Activated CD8-positive, alpha-beta memory T cell treated with anti-CD3 and anti-CD28 coated beads for 48 hours (primary cell): ENCODE measurements around the gene SH2D1B.
"Not testable (repeated sequence)": the region's sequence is repeated elsewhere in the genome, so short reads cannot be mapped to it uniquely, and the experiment has no call there.

Source experiments
- DNase-seq, 3 experiments: peaks; one replicate each; pipeline ENCODE4 v3.0.0-alpha.2; 2020; ENCODE audit warnings: low read depth in 2 of 3, low spot score in 2 of 3

Gene SH2D1B, protein sequence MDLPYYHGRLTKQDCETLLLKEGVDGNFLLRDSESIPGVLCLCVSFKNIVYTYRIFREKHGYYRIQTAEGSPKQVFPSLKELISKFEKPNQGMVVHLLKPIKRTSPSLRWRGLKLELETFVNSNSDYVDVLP

DNA sequence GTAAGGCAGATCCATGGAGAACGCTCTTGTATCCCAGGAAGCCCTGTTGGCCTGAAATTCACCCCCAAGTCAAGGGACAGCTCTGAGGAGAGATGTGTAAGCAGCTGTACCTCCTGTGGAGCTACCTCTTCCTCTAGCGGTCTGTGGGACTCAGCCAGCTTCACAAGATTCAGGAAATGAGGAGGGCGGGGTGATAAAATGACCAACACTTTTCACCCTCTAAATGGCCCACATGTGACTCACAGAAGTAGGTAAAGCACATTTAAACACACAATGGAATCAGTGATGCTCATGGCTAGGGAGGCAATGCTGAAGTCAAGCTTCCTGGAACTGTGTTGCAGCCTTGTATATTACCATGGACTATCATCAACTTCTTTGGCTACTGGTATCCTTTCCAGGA is at the start of gene SH2D1B:
TSS of gene SH2D1B (minus strand) at position 135 of the 400 bp plus-strand sequence. CDS start at position 15, 120 bp downstream.
- DNase-seq, result no peak

DNA sequence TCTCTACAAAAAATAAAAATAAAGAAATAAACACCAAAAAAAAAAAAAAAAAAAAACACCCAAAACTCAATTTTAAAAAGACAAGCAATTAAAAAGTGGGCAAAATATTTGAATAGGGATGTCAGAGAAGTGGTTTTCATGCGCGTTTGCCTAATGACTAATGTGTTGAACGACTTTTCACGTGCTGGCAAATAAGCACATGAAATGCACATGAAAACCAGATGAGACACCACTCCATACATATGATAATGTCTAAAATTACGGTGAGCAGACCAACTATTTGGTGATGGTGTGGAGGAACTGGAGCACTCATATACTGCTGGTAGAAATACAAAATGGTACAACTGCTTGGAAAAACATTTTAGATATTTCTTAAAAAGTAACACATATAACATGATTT is 46.3 kb upstream of the SH2D1B start:
- no peak for DNase-seq

DNA sequence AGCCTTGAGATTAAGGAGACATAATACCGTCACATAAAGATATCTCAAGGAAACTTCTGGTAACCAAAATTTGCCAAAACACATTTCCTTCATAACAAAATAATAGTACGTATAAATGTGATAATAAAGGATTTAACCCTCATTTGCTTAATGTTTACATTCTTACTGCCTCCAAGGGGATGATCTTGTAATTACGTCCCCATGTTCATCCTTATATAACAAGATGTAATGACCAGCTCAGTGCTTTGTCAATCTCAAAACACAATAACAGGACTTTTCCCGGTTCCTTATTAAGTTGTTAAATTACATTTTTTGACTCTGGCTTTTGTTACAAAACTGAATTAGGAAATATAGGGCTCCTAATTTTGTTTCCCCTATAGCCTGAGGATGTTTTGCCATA is 44.4 kb upstream of the SH2D1B start:
- DNase-seq, result no peak

DNA sequence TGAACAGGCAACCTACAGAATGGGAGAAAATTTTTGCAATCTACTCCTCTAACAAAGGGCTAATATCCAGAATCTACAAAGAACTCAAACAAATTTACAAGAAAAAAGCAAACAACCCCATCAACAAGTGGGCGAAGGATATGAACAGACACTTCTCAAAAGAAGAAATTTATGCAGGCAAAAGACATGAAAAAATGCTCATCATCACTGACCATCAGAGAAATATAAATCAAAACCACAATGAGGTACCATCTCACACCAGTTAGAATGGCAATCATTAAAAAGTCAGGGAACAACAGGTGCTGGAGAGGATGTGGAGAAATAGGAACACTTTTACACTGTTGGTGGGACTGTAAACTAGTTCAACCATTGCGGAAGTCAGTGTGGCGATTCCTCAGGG is 42.4 kb upstream of the SH2D1B start:
- not testable (repeated sequence) for DNase-seq

DNA sequence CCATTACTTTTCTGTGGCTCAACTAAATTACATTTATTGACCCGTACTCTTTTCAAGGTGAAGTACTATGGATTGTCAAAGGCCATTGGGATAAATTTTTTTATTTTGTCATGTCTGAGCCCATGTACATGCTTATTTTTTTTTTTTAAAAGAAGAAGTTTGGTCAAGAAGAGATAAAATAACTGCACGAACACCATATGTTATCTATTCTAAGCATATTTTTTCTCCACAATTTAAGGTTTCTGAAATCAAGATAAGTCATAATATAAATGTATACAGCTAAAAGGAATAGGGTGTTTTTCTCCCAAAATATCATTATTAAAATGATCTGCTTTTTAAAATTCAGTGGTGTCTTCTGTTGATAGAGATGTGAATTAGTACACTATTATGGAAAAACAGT is 35.0 kb upstream of the SH2D1B start:
- DNase-seq, result no peak

DNA sequence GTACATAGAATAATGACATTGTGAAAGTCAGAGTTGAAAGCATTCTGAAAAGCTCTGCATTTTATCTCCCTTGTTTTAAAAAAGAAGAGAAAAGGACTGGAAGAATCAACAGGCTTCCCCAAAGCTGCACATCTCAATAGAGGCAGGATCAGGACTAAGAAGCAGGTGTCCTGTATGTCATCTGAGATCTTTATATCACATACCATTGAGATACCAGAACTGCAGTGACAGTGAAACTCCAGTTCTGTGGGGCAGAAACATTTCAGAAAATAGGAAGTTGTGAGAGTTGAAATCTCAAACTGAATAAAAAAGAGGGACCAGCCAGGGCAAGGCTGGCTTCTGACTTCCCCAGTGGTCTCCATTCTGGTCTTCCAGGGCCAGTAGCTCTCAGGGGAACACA is 33.0 kb upstream of the SH2D1B start:
- no peak for DNase-seq

DNA sequence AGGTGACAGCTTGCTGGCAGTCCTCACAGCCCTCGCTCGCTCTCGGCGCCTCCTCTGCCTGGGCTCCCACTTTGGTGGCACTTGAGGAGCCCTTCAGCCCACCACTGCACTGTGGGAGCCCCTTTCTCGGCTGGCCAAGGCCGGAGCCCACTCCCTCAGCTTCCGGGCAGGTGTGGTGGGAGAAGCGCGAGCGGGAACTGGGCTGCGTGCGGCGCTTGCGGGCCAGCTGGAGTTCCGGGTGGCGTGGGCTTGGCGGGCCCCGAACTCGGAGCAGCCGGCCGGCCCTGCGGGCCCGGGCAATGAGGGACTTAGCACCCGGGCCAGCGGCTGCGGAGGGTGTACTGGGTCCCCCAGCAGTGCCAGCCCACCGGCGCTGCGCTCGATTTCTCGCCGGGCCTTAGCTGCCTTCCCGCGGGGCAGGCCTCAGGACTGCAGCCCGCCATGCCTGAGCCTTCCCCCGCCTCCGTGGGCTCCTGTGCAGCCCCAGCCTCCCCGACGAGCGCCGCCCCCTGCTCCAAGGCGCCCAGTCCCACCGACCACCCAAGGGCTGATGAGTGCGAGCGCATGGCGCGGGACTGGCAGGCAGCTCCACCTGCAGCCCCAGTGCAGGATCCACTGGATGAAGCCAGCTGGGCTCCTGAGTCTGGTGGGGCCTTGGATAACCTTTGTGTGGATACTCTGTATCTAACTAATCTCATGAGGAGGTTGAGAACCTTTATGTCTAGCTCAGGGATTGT is 21.2 kb upstream of the SH2D1B start:
- DNase-seq, result not testable (repeated sequence)

DNA sequence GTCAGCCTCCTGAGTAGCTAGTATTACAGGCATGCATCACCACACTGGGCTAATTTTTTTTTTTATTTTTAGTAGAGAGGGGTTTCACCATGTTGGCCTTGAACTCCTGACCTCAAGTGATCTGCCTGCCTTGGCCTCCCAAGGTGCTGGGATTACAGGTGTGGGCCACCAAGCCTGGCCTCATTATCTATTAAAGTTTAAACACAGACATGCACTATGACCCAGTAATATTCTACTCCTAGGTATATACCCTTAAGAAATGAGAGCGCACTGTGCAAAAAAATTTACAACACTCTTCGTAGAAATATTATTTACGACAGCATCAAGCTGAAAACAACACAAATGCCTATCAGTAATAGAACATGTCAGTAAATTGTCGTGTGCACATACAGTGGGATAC is 18.6 kb upstream of the SH2D1B start:
- DNase-seq, result no peak

DNA sequence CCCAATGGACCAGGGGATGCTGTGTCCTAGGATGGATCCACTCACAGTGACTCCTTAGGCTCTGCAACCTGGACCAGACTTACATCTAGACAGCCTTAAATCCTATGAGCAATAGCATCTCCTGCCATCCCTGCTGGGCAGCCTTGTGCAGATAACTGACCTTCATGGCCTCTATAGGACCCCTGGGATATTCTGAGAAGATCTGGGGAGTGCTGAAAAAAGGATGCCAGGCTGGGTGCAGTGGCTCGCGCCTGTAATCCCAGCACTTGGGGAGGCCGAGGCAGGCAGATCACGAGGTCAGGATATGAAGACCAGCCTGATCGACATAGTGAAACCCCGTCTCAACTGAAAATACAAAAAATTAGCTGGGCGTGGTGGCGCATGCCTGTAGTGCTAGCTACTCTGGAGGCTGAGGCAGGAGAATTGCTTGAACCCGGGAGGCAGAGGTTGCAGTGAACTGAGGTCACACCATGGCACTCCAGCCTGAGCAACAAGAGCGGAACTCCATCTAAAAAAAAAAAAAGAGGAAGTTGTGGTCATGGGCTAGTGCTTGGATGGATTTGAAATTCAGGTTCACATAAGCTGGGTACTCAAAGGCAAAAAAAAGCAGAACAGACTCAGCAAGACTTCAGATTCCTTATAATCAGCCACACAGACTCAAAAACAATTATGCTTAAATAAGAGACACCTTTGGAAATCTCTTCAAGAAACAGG is 10.9 kb upstream of the SH2D1B start:
- no peak for DNase-seq

DNA sequence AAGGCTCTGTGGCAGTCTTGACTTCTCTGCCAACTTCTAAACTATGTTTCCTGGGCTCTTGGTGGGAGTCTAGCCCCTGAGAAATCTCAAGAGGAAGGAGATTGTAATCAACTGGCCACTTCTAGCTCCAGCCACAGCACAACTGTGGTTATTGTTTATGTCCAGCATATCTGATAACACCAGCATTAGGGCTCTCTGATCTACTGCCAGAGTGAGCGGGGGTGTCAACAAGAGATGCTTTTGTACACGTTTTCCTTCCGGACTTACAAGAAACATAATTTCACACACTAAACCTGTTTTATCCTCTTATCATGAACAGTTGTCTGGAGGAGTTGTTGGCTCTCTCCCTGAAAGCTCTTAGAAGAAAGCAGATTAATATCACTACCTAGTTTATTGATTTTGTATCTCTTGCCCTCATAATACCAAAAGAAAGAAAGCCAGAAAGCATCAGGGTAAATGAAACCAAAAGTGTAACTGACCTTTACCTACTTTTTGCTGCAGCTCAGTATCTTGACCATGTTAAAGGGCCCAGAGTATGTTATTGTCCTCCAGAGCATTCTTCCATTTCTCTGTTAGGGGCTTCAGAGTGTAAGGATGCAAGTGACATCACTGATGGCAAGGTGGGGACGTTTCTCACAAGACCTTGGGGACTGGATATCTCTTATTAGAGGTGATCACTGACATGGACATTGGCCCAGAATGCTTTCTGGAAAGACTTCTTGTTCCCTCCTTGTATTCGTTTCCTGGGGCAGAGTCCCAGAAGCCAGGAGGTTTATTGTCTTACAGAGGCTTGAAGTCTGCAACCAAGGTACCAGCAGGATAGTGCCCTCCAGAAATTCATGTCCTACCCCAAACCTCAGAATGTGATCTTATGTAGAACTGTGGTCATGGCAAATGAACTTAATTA is 9.6 kb upstream of the SH2D1B start:
- no peak for DNase-seq

DNA sequence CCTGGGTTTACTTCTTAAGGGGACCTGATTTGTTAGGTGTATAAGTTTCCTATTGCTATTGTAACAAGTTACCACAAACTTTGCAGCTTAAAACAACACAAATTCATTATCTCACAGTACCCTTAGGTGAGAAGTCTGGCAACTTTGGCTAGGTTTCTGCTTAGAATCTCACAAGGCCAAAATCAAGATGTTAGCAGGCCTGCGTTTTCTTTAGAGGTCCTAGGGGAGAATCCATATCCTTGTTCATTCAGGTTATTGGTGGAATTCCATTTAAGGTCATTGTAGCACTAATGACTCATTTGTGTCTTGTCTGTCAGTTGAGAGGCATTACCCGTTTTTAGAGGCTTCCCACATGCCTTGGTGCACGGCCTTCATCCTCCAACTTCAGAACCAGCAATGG is 8.2 kb upstream of the SH2D1B start:
- no peak for DNase-seq

DNA sequence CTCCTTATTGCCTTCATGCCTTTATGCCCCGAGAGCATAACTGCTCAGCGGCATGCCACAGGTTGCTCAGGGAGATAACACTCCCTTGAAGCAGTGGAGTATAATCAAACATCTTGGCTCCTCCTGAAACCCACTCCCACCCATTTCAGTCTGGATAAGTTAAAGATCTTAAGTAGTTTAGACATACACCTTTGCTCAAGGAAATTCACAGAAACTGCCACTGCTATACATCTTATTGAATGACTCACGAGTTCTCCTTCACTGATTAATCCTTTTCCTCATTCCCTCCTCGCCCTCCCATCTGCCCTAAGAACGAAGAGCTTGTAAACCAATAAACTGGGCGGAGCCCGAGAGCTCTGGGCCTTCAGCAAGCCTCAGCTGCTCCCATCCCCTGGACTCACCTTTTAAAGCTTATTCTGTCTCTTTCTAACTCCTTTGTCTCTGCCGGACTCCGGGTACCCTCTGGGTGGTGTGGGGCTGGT is 7.6 kb upstream of the SH2D1B start:
- DNase-seq, result not testable (repeated sequence)

DNA sequence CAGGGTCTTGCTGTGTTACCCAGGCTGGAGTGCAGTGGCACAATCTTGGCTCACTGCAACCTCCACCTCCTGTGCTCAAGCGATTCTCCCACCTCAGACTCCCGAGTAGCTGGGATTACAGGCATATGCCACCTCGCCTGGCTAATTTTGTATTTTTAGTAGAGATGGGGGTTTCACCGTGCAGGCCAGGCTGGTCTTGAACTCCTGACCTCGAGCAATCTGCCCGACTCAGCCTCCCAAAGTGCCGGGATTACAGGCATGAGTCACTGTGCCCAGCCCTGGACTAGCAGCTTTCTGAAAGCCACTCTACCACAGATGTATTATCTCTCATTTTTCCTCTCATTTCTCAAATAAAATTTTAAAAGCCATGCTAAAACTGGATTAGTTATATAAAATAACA is 6.6 kb upstream of the SH2D1B start:
- DNase-seq, result not testable (repeated sequence)

DNA sequence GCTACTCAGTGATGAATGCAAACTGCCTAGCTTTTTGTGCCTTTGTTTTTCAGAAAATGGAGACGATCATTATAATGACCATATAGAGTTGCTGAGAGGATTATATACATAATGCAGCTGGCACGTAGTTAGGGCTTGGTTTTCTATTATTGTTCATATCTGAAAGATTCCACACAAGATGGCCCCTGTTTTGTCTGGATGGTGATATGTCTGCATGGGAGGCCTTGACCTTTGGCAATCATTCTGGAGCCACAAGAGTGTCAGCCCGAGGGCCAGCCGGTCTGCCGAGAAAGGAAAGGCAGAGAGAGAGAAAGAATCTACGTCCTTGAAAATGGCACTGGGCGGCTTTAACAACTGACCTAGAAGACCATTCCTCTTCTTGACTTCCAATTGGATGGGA is 5.7 kb upstream of the SH2D1B start:
- no peak for DNase-seq

DNA sequence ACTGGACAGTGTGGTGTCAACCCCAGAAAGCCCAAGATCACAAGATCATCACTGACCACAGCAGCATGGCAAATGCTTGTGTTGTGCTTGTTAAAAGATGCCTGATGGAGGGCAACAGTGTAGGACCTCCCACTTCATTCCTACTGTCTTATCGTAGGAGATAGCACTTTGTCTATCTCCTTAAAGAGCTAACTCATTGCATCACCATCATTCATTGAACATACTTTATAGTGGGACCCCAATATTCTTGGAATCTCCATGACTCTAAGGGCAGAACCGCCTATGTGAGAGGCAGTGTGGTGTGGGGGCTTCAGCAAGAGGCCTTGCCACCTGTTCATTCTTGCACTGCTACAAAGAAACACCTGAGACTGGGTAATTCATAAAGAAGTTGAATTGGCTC is 5.0 kb upstream of the SH2D1B start:
- DNase-seq, result no peak

DNA sequence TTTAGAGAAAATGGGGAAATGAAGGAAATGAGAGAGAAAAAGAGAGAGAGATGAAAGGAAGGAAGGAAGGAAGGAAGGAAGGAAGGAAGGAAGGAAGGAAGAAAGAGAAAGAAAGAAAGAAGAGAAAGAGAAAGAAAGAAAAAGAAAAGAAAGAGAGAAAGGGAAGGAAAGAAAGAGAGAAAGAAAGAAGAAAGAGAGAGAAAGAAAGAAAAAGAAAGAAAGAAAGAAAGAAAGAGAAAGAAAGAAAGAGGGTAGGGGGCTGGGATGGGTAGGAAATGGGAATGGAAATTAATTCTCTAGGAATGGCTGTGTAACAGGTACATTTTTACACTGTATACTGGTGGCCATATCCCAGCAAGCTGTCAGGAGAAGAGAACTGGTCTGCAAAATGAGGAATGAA is 4.3 kb upstream of the SH2D1B start:
- no peak for DNase-seq

DNA sequence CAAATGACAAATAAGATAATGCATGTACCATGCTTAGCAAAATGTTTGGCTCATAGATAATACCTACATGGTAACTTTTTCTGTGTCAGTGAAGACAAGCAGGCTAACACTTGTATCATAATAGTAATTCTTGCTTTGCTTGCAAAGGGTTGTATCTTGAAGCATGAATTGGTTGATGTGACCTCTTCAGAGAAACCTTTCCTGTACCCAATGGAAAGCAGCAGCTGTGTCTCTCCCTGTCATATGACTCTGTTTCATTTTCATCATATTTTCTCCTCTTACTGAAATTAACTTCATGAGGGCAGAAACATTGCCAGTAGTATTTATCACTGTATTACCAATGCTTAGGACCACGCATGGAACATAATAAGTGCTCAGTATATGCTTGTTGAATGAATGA is 4.4 kb downstream of the SH2D1B start:
- no peak for DNase-seq

DNA sequence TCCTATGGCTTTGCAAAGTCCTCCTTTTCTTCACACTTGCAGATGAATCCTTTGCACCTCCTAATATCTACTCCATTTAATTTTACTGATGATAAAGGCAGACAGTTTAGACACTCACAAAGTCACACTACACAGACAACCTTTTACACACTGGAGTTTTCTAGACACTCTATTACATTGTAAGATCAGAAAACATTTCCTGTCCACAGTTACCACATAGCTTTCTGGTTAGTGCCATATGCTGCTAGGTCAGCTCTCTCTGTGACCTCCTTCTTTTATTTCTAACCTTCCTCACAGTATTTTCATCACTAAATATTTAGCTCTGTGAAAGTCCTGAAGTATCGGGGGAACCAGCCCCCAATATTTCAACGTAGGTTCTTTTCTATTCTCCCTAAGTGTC is 5.1 kb downstream of the SH2D1B start:
- no peak for DNase-seq

DNA sequence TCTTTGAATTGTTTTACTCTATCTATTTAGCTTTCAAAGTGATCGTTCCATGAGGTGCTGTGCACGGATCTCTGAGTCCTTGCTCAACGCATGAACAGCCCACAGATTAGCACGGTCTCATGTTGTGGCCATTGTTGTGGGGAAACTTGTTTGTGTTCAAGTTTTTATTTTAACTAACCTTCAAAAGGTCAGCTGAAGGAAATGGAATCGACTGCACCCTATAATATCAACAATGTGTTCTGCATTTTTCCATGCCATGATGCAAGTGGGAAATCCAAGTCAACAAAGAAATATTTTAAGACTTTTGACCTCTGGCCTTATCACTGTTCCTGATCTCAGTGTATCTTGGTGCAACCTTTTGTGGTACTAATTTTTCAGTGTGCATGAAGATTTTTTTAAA is 6.1 kb downstream of the SH2D1B start:
- DNase-seq, result no peak

DNA sequence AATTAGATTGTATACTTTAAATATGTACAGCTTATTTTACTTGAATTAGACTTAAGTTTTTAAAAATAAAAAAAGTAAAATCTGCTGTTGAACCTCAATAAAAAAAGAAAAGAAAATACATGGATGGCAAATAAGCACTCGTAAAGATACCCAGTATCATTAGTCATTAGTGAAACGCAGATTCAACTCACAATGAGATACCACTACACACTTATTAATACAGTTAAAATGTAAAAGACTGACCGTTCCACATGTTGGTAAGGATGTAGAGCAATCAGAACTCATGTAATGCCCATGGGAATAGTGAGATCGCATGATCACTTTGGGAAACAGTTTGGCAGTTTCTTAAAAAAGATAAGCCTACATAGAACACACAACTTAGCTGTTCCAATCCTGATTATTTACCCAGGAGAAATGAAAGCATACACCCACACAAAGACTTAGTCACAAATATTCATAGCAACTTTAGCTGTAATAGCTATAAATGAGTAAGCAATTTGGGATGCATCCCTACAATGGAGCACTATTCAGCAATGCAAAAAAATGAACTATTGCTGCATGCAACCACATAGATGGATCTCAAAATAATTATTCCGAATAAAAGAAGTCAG is 7.3 kb downstream of the SH2D1B start:
- no peak for DNase-seq

DNA sequence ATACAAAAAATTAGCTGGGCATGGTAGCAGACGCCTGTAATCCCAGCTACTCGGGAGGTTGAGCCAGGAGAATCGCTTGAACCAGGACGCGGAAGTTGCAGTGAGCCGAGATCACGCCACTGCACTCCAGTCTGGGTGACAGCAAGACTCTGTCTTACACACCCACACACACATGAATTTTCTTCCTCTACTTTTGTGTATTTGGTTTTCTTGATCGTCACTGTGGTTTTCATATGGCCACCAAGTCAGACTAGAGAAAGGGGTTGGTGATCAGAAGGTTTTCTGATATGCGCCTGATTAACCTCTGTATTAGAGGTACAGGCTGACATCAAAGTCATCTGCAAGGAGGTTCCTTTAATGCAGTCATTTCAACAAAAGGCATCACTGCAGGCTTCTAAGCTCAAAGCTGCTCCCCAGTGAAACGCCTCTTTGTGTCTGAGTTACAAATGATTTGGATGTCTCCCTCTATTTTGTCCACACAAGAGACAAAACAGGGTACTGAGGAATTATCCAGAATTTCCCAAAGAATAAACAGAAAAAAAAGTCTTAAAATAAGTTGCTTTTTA is 11.1 kb downstream of the SH2D1B start:
- DNase-seq, result no peak
